Adrenal gland (tissue), 5 donors: Measurements from ENCODE around the gene MUSTN1.

Source experiments
- POLR2A ChIP-seq, 2 donors: fragments of 450-650 bp; IDR thresholded peaks; one replicate each; pipeline ENCODE4 v1.6.1; 2017; ENCODE audit warnings: antibody characterized with exemption in 2 of 2, mild to moderate bottlenecking in 2 of 2, moderate library complexity in 1 of 2
- TF ChIP-seq, protein P1 (sequence below), 6 experiments: fragments of 450-650 bp in 4 of 6; fragments of 200-600 bp in 2 of 6; sonication (generic) in 1 of 6; IDR thresholded peaks; 1 replicate in 5 of 6; 2 replicates in 1 of 6; pipeline versions ENCODE4 v1.5.1 to v1.8.0; 2016 to 2021; ENCODE audit warnings: antibody characterized with exemption in 6 of 6, mild to moderate bottlenecking in 2 of 6, moderate library complexity in 1 of 6
- donor health status: DM: no; HTN: no; CAD: no.

DNA sequence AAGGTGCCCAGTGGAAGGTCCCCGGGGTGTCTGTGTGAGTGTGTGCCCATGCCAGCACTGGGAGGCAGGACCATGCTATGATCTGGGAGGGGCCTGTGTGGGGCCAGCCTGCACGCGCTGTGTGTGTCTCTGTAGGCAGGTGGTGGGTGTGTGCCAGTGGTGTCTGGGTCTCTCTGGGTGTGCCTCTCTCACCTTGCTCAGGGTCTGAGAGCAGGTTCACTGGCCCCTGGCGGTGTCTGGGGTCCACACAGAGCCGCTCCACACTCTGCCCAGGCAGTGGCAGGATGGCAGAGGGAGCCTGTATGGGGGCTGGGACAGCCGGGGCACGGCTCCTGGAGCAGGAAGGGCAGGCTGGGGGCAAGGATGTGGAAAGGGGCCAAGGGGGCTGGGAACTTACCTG lies 17.0 kb downstream of the MUSTN1 start:
- no peak for TF ChIP-seq POLR2A (IDR thresholded peaks at IDR 0.05)
- TF ChIP-seq, protein P1, sequence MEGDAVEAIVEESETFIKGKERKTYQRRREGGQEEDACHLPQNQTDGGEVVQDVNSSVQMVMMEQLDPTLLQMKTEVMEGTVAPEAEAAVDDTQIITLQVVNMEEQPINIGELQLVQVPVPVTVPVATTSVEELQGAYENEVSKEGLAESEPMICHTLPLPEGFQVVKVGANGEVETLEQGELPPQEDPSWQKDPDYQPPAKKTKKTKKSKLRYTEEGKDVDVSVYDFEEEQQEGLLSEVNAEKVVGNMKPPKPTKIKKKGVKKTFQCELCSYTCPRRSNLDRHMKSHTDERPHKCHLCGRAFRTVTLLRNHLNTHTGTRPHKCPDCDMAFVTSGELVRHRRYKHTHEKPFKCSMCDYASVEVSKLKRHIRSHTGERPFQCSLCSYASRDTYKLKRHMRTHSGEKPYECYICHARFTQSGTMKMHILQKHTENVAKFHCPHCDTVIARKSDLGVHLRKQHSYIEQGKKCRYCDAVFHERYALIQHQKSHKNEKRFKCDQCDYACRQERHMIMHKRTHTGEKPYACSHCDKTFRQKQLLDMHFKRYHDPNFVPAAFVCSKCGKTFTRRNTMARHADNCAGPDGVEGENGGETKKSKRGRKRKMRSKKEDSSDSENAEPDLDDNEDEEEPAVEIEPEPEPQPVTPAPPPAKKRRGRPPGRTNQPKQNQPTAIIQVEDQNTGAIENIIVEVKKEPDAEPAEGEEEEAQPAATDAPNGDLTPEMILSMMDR (IDR thresholded peaks at IDR 0.05) = no peak
